Suppressor macrophage treated with lipopolysaccharide for 1 hour (primary cell): ENCODE data around the gene SLU7.

Experiments used
- DNase-seq, 3 donors: peaks; one replicate each; pipeline ENCODE4 v3.0.0-alpha.2; 2020 to 2022

Gene SLU7

DNA sequence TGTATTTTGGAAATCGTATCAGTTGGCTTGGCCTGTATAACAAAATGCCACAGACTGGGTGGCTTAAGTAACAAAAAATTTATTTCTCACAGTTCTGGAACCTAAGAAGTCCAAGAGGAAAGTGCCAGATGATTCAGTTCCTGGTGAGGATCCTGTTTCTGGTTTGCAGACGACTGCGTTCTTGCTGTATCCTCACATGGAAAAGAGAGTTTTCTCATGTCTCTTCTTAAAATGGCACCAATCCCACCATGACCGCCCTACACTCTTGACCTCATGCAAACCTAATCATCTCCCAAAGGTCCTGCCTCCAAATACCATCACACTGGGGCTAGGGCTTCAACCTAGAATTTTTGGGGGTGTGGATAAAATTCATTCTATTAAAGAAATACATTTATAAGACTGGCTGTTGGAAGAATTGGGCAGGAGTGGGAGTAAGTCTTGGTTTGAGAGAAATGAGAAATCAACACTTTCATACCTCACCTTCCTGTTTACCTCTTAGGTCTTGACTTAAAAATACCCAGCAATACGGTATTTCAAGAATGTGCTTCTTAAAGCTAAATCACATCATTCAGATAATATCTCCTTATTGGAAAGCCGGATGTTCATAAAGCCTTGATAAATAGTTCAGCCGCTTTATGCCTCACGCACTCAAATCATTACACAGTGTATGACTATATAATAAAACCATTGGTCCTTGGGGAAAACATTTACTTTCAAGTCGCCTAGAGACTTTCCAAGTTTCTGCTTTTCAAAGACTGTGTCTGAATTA is 31.5 kb upstream of the SLU7 start:
- no peak for DNase-seq

DNA sequence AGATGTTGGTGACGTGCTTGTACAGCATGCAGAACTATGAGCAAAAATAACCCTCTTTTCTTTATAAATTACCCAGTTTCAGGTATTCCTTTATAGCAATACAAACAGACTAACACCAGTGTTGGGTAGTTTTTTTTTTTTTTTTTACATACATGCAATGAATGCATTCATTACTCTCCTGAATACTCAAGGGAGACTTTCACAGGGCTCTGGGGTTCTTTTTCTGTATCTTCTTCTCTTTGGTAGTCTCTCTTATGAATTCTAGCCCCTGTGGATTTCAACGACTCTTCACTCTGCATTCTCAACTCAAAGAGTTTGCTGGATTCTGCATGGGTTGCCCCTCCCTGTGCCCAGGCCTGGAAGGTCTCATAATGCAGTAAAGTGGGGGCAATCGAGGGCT is 30.6 kb upstream of the SLU7 start:
- no peak for DNase-seq

DNA sequence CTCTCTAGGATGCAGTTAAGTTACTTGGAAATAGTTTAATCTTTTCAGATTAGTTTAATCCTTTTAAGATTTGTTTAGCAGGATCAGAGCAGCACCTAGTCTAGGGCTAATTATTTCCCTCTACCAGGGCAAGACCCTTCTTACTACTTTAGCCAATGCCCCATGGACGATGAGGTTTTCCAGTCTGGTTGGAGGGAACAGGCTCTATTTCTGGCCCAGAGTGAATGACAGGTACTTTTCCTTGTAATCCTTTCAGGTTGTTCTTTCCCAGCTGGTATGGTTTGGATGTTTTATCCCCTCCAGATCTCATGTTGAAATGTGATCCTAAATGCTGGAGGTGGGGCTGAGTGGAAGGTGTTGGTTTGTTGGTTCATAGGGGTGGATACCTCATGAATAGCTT is 30.0 kb upstream of the SLU7 start:
- DNase-seq: no peak

DNA sequence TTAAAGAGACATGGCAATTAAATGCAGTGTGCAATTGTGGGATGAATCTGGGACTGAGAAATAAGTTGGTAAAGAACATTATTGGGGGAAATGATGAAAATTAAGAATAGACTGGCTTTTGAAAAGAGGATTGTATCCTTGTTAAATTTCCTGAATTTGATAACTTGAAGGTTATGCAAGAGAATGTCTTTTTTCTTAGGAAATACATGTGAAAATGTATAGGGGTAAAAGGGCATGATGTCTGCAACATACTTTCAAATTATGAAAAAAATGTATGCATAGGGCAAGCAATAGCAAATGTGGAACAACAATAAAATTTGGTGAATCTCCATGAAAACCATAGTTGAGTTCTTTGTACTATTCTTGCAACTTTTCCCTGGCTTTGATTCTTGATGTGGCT is 26.9 kb upstream of the SLU7 start:
- DNase-seq: peak in 2 of 3 donors; percentile 49 to 50

DNA sequence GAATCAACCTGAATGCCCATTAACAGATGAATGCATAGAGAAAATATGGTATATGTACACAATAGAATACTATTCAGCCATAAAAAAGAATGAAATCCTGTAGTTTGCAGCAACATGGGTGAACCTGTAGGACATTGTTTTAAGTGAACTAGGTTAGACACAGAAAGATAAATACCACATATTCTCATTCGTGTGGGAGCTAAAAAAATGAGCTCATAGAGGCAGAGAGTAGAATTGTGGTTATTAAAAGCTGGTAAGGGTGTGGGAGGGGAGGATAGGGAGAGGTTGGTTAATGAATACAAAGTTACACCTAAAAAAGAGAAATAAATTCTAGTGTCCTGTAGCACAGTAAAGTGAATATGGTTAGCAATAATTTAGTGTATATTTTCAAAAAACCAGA is 26.3 kb upstream of the SLU7 start:
- DNase-seq: peak in 1 of 3 donors; percentile 25

DNA sequence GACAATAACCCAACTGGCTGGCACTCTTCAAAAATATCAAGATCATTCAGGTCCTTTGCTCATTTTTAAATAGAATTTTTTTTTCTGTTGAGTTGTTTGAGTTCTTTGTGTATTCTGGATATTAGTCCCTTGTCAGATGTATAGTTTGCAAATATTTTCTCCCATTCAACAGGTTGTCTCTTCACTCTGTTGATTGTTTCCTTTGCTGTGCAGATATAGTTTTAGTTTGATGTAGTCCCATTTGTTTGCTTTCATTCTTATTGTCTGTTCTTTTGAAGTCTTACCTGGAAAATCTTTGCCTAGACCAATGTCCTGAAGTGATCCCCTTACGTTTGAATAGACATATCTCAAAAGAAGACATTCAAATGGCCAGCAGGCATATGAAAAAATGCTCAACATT is 25.5 kb upstream of the SLU7 start:
- no peak for DNase-seq

DNA sequence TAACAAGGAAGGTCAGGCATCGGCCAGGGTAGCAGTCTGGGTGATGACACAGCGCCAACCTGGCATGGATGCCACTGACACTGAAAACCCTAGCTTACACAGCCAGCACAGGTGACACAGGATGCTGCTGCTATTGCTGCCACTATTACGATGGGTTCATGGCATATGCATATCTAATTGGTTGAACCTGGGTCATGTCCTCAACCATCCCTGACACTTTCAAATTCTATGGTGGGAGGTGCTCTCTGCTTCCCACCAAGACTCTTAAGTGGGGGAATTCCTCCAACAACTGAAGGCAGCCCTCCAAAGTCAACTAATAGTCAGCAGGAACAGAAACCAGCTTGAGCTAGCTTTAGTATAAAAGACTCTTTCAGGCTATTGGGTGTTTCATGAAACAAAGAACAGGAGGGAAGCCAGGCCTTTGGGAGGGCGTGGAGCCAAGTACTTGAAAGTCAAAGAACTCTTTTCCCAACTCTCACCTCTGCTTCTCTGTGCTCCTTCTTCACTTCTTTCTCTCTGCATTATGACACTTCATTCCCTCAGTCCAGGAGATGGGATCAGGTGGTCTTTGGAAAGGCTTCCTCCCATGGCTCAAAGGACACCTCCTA is 24.0 kb upstream of the SLU7 start:
- DNase-seq: no peak

DNA sequence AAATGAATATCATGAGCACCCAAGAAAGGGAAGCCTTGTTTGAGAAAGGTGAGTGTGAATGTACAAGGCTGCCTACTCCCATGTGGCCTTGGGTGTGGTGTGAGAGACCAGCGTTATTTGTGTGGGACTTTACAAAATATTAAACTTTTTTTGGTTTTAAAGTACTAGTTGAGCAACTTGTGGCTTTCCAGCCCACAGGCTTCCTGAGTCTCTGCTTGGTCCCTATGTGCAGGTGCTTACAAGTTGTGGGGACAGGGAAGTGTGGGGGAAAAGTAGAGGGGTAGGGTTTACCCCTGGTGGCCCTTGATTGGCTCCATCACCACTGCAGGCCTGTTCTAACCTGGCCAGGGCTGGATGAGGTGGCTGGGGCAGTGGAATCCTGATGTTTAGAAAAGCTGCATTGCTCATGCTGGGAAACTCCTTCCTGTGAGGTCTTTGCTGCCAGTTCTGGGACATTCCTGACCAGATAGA is 22.5 kb upstream of the SLU7 start:
- DNase-seq: peak; percentile 40 to 59 (median 43)

DNA sequence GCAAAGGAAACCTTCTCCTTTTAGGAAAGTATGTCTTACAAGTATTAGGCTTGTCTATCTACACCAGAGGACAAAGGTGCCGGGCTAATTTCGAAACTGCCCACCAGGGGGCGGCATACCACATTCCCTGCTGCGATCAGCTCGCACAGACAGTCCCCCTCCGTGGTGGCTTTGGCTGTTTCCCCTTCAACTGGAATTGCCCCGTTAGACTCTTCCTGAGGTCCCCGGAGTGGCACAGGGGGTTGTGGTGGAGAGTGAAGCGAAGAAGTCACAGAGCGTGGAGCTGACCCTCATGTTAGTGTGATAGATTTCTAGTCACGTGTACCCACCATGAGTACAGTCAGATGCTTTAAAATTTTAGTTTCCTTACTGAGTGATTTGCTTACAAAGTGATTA is 20.3 kb upstream of the SLU7 start:
- DNase-seq: peak; percentile 89 to 92 (median 90)

DNA sequence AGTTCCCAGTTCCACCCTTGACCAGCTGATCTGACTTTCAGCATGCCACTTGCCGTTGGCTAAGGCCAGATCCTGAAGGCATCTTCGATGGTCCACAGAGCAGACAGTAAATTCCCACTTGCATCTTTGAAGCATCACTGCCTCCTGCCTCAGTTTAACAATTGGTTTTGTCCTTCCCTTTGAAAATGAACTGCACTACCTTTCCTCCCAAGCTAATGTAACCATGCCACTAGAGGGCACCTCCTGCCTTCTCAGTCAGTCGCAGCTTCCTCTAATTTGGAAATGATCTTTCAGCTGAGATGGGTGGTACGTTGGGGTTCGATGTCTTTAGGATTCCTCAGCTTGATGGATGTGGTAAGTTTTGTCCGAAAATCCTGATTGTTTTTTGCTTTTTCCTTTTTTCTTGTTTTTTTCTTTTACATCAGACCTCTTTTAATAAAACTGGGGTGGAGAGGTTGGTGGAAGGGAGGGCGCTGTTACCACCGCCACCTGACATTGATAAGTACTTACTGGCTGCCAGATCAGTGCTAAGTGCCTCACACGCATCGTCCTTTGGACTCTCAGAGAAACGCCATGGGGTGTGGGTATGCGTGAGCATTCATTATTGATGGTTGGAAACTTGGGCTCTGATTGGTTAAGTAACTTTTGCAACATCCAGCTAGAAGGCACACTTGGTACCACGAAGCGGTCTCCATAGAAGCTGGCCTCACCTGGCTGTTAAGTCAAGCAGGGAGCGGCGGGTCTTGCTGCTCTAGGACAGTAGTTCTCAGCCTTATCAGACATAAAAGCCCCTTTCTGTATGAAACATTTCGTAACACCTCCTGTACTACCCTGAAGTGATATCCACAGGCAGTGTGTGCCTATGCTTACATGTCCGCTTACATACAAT is 19.7 kb upstream of the SLU7 start:
- DNase-seq: peak; percentile 81 to 86 (median 85)

DNA sequence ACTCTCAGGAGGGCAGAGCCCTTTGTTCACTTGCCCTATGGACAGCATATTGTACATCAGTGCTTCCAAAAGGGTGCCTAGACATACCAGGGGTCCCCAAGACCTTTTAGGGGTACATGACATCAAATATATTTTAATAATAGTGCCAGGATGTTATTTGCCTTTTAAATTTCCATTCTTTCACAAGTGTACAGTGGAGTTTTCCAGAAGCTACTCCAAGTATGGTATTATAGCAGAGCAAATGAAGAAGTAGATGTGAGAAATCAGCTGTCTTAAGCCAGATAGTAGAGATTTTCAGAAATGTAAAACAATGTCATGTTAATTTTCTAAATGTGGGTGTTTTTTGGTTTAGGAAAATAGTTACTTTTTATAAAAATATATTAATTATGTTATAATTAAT is 18.4 kb upstream of the SLU7 start:
- DNase-seq: peak; percentile 41 to 75 (median 65)

DNA sequence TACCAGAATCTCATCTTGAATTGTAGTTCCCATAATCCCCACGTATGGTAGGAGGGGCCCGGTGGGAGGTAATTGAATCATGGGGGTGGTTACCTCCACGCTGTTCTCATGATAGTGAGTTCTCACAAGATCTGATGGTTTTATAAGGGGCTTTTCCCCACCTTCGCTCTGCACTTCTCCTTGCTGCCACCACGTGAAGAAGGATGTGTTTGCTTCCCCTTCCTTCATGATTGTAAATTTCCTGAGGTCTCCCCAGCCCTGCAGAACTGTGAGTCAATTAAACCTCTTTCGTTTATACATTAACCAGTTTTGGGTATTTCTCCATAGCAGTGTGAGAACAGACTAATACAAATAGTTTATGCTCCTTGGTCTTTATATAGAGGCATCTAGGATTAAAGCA is 17.8 kb upstream of the SLU7 start:
- DNase-seq: peak; percentile 83 to 86 (median 85)

DNA sequence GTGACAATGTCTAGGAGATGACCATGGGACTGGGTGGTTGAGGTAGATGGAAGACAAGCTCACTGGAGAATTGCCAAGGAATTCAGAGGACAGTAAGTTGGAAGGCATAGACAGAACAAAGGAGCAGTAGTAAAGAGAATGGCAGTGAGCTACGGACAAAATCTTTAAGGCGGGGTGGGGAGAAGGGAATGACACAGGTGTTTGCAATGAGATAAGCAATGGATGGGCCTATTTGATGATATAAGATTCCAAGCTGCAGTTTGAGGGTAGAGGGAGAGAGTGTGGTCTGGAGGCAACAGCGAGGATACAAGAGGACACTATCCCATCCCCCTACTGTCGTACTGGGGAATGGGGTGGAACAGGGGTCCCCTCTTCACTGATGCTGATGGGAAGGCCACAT is 17.1 kb upstream of the SLU7 start:
- DNase-seq: no peak

DNA sequence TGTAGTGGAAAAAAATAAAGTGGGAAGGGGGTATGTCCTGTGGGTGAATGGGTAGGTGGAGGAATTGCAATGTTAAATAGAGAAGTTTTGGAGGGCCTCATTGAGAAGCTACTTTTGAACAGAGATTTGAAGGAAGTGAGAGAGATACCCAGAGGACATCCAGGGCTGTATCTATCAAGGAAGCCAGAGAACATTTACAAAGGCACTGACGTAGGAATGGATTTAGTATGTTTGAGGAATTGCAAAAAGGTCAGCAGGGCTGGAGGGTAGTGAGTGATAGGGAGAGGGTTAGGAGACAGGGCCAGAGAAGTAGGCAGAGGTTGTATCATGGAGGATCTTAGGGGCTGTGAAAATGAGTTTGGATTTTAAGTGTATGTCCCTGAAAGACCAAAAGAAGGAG is 16.7 kb upstream of the SLU7 start:
- DNase-seq: peak in 2 of 3 donors; percentile 22 to 35

DNA sequence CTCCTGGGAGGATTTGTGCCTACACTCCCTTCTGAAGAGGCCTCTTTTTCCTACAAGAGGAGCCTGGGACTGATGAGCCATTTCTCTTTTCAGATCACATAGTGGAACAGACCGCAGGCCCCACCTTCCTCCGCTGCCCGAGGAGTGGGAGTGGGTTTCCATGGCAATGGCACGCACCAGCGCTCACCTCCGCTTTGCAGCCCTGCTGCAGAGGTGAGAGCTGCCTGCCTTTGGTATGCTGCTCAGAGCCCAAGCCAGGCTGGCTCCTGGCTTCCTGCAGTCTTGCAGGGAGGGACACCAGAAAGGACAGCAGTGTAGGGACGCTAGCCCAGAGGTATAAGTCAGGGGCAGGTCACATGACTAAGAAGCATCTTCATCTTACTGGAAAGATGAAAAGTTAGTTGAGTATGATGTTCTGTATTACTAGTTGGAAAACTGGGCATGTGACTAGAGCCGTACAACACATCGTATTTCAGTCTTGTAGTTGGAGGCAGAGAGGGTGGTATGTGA is 15.2 kb upstream of the SLU7 start:
- DNase-seq: no peak

DNA sequence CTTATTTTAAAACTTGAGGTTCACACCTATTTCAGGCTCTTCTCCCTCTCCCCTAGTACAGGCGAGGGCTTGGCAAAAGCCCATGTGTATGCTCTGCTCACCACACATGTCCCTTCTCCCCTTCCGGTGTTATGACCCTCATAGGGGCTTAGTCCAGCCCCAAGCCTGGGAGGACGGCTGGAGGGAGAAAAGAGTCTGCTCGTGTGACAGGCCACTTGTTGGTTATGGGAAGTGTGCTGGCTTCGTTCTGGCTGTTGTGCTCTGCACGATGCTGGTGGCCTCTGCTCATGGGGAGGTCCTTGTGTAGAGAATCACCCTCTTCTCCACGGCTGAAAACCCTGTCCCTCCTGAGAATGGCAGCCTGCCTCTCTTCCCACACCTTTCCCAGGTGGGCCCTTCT is 13.9 kb upstream of the SLU7 start:
- no peak for DNase-seq

DNA sequence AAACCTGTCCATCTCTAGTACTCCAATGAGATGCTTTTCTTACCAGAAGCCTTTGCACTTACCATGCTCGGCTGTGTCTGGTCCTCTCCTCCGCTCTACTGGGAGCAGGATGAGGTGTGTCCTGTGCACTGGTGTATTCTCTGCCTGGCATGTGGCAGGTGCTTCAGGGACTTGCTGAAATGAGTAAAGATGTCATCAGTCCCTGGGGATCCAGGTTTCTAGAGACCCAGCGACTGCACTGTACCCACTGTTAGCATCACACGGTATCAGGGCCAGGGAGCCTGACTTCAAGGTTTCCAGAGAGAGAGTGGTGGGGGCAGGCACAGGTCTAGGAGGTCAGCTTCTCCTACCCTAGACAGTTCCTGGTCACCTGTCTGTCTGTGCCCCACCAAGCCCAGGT is 13.3 kb upstream of the SLU7 start:
- no peak for DNase-seq

DNA sequence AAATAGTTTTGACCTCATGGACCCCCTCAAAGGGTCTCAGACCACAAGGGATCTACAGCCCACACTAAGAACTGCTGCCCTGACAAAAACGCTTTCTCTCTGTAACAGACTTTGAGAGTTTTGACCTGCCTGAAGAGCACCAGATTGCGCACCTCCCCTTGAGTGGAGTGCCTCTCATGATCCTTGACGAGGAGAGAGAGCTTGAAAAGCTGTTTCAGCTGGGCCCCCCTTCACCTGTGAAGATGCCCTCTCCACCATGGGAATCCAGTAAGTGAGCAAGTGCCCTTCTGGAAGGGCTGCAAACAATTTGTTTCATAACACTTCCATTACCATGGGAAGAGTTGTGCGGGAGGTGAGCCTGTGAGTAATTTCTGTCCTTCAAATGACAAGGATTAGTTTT is 8.7 kb upstream of the SLU7 start:
- DNase-seq: no peak

DNA sequence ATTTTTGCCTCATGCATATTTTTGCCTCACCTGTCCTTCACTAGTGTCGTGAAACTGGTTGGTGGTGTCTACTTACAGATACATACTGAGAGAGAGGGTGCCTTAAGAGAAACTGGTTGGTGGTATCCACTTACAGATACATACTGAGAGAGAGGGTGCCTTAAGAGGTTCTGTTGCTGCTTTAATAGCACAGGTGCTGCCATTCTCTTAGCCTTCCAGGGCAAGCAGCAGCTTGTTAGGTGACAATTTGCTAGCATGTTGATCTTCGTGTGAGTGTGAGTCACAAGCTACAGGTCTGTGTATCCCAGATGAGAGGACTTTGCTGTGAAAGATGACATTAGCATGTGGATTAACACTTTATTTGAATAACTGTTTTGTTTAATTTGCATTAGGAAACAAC is 4.2 kb upstream of the SLU7 start:
- DNase-seq: no peak

DNA sequence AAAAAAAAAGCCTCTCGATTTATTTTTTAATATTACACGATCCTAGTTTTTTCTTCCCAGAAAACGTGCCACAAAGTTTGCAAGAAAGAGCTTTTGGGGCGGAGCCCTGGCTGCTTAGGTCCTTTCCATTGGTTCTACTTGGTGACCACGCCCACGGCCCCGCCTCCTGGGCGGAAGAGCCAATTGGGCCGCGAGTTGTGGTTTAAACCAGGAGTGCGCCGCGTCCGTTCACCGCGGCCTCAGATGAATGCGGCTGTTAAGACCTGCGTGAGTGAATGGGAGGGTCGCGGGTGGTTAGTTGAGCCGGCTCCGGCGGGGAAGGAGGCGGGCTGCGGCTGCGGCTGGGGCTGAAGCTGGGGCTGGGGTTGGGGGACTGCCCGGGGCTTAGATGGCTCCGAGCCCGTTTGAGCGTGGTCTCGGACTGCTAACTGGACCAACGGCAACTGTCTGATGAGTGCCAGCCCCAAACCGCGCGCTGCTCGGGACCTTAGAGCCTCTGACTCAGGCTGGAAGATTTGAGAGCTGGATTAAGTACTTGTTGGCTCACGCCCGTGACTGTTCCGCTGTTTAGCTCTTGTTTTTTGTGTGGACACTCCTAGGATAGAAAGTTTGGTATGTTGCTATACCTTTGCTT is 2.9 kb upstream of the SLU7 start, which contains the start of gene PTTG1:
Gene PTTG1 (plus strand): TSS at position 231 of the 634 bp plus-strand sequence. CDS start 458 bp downstream, outside the sequence.
- DNase-seq: peak; percentile 97 to 98 (median 97)

DNA sequence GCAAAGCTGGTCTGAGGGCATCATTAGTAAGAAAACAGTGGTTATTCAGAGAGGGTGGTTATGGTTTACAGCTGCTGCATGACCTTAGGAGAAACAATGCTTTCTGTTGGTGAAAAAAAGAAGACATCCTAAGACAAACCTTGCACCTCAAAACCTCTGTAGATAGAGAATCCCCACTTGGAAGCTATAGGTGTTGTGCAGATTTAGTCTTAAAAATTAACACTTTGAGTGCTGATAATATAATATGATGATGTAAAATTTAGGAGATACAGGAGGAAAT is 1.4 kb upstream of the SLU7 start:
- no peak for DNase-seq

DNA sequence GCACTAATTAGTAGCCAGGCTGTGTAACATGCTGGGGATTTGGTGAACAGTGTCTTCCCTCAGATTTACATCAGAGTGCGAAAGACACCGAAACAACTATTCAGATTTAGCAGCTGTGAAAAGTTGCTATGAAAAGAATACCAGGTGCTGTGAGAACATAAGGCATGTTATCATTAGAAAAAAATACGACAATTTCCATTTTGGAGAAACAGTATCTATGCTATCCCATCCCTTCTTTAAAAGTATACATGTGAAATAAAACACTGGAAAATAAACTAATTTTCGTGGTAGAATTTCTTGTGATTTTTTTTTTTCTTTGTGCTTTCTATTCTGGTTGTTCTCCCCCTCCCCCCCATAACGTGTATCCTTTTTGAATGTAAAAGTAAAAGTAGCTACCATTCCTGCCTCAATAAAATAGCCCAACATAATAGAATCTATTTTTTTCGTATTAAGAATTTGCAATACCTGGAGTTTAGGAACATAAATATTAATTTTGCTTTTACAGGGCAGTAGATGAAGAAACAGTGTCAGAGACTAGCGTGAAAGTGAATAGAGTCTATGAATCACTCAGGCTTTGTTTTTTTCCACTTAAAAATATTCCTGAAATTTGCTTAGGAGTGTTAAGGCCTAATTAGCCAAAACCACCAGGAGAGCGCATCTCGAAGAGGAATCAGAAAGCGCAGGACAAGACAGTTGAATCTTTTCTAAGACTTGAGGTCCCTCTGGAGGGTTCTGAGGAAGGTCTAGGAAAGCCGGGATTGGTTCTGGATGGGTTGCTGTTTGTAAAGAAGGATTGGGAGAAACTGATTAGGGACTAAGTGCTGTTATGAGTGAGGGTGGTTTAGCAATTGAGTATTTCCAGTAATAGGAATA is 813 bp upstream of the SLU7 start:
- DNase-seq: peak in 2 of 3 donors; percentile 27 to 40
